ENCODE data around the gene SNCAIP.
A peak's percentile ranks its signal among the peaks of the same experiment; 100 is the strongest.

The SNCAIP gene

GRCh38 chr5:122311961-122312590 lies at the start of gene SNCAIP:
Gene SNCAIP (plus strand): TSS chr5:122312237. CDS start chr5:122391135, 78,898 bp downstream.
- peaks cover 10% of the 10 kb centered on the region for H3K4me1 ChIP-seq (ENCODE audit: control insufficient read depth, insufficient read depth, low read length)

GRCh38 chr5:122263352-122264030 lies 48.5 kb upstream of the SNCAIP start:
- H3K36me3 ChIP-seq (ENCODE audit: control insufficient read depth, insufficient read depth, low read length) = no peaks in the 10 kb centered on the region
- H3K4me1 ChIP-seq (ENCODE audit: control insufficient read depth, insufficient read depth, low read length) = peaks cover 11% of the 10 kb centered on the region
- H3K27me3 ChIP-seq (ENCODE audit: control insufficient read depth, insufficient read depth, low read length) = no peaks in the 10 kb centered on the region
- H3K9ac ChIP-seq (ENCODE audit: low read depth, low read length) = no peak overlapping the region
- H3K9me3 ChIP-seq (ENCODE audit: control insufficient read depth, insufficient read depth, low read length) = no peaks in the 10 kb centered on the region
- no peak overlapping the region for H3K4me3 ChIP-seq (ENCODE audit: low read depth, low read length)

More at GRCh38 chr5:122311961-122312590, at the start of gene SNCAIP:
- H3K4me3 ChIP-seq (ENCODE audit: low read depth, low read length) = peak within 1 kb of the TSS; percentile 70
- H3K36me3 ChIP-seq (ENCODE audit: control insufficient read depth, insufficient read depth, low read length) = no peaks in the 10 kb centered on the region
- H3K9ac ChIP-seq (ENCODE audit: low read depth, low read length) = no peak within 1 kb of the TSS
- peaks cover 37% of the 10 kb centered on the region for H3K27me3 ChIP-seq (ENCODE audit: control insufficient read depth, insufficient read depth, low read length)
- no peaks in the 10 kb centered on the region for H3K9me3 ChIP-seq (ENCODE audit: control insufficient read depth, insufficient read depth, low read length)

GRCh38 chr5:122264610-122265009 lies 47.4 kb upstream of the SNCAIP start:
- Histone ChIP-seq H3K4me1 (ENCODE audit: control insufficient read depth, insufficient read depth, low read length) (peaks cover 11% of the 10 kb centered on the region), H3K4me3 (ENCODE audit: low read depth, low read length) (no peak overlapping the region), H3K36me3 (ENCODE audit: control insufficient read depth, insufficient read depth, low read length) (no peaks in the 10 kb centered on the region)

GRCh38 chr5:122267185-122267584 lies 44.9 kb upstream of the SNCAIP start:
- no peaks in the 10 kb centered on the region for H3K27me3 ChIP-seq (ENCODE audit: control insufficient read depth, insufficient read depth, low read length)
- no peak overlapping the region for H3K4me3 ChIP-seq (ENCODE audit: low read depth, low read length)
- H3K36me3 ChIP-seq (ENCODE audit: control insufficient read depth, insufficient read depth, low read length) = no peaks in the 10 kb centered on the region
- no peak overlapping the region for H3K9ac ChIP-seq (ENCODE audit: low read depth, low read length)
- no peaks in the 10 kb centered on the region for H3K9me3 ChIP-seq (ENCODE audit: control insufficient read depth, insufficient read depth, low read length)
- peaks cover 11% of the 10 kb centered on the region for H3K4me1 ChIP-seq (ENCODE audit: control insufficient read depth, insufficient read depth, low read length)

More at GRCh38 chr5:122264610-122265009, 47.4 kb upstream of the SNCAIP start:
- Histone ChIP-seq H3K9ac (ENCODE audit: low read depth, low read length) (no peak overlapping the region), H3K27me3 (ENCODE audit: control insufficient read depth, insufficient read depth, low read length) (no peaks in the 10 kb centered on the region), H3K9me3 (ENCODE audit: control insufficient read depth, insufficient read depth, low read length) (no peaks in the 10 kb centered on the region)

- no peak overlapping the region for H3K4me3 ChIP-seq (ENCODE audit: low read depth, low read length)
- H3K9me3 ChIP-seq (ENCODE audit: control insufficient read depth, insufficient read depth, low read length) = no peaks in the 10 kb centered on the region
- H3K9ac ChIP-seq (ENCODE audit: low read depth, low read length) = no peak overlapping the region
- no peaks in the 10 kb centered on the region for H3K4me1 ChIP-seq (ENCODE audit: control insufficient read depth, insufficient read depth, low read length)
- no peaks in the 10 kb centered on the region for H3K36me3 ChIP-seq (ENCODE audit: control insufficient read depth, insufficient read depth, low read length)
- H3K27me3 ChIP-seq (ENCODE audit: control insufficient read depth, insufficient read depth, low read length) = no peaks in the 10 kb centered on the region
Observed at GRCh38 chr5:122273696-122274095, 38.3 kb upstream of the SNCAIP start.

- Histone ChIP-seq H3K36me3 (ENCODE audit: control insufficient read depth, insufficient read depth, low read length) (no peaks in the 10 kb centered on the region), H3K9me3 (ENCODE audit: control insufficient read depth, insufficient read depth, low read length) (no peaks in the 10 kb centered on the region), H3K9ac (ENCODE audit: low read depth, low read length) (no peak overlapping the region), H3K27me3 (ENCODE audit: control insufficient read depth, insufficient read depth, low read length) (no peaks in the 10 kb centered on the region), H3K4me1 (ENCODE audit: control insufficient read depth, insufficient read depth, low read length) (peaks cover 9% of the 10 kb centered on the region), H3K4me3 (ENCODE audit: low read depth, low read length) (no peak overlapping the region)
Observed at GRCh38 chr5:122283592-122283991, 28.4 kb upstream of the SNCAIP start.

- Histone ChIP-seq H3K9me3 (ENCODE audit: control insufficient read depth, insufficient read depth, low read length) (no peaks in the 10 kb centered on the region), H3K27me3 (ENCODE audit: control insufficient read depth, insufficient read depth, low read length) (no peaks in the 10 kb centered on the region), H3K36me3 (ENCODE audit: control insufficient read depth, insufficient read depth, low read length) (no peaks in the 10 kb centered on the region), H3K4me3 (ENCODE audit: low read depth, low read length) (no peak overlapping the region), H3K4me1 (ENCODE audit: control insufficient read depth, insufficient read depth, low read length) (peaks cover 17% of the 10 kb centered on the region), H3K9ac (ENCODE audit: low read depth, low read length) (no peak overlapping the region)
Observed at GRCh38 chr5:122286541-122286940, 25.5 kb upstream of the SNCAIP start.

- peaks cover 2% of the 10 kb centered on the region for H3K27me3 ChIP-seq (ENCODE audit: control insufficient read depth, insufficient read depth, low read length)
- H3K36me3 ChIP-seq (ENCODE audit: control insufficient read depth, insufficient read depth, low read length) = no peaks in the 10 kb centered on the region
- H3K4me1 ChIP-seq (ENCODE audit: control insufficient read depth, insufficient read depth, low read length) = peaks cover 23% of the 10 kb centered on the region
- H3K9ac ChIP-seq (ENCODE audit: low read depth, low read length) = no peak overlapping the region
- no peaks in the 10 kb centered on the region for H3K9me3 ChIP-seq (ENCODE audit: control insufficient read depth, insufficient read depth, low read length)
- H3K4me3 ChIP-seq (ENCODE audit: low read depth, low read length) = no peak overlapping the region
Observed at GRCh38 chr5:122287101-122287500, 24.9 kb upstream of the SNCAIP start.

- no peak overlapping the region for H3K9ac ChIP-seq (ENCODE audit: low read depth, low read length)
- no peaks in the 10 kb centered on the region for H3K36me3 ChIP-seq (ENCODE audit: control insufficient read depth, insufficient read depth, low read length)
- no peaks in the 10 kb centered on the region for H3K9me3 ChIP-seq (ENCODE audit: control insufficient read depth, insufficient read depth, low read length)
- peaks cover 2% of the 10 kb centered on the region for H3K27me3 ChIP-seq (ENCODE audit: control insufficient read depth, insufficient read depth, low read length)
- H3K4me1 ChIP-seq (ENCODE audit: control insufficient read depth, insufficient read depth, low read length) = peaks cover 30% of the 10 kb centered on the region
- no peak overlapping the region for H3K4me3 ChIP-seq (ENCODE audit: low read depth, low read length)
Observed at GRCh38 chr5:122291000-122291901, 20.8 kb upstream of the SNCAIP start.

GRCh38 chr5:122292332-122292731 lies 19.7 kb upstream of the SNCAIP start:
- Histone ChIP-seq H3K36me3 (ENCODE audit: control insufficient read depth, insufficient read depth, low read length) (no peaks in the 10 kb centered on the region), H3K9ac (ENCODE audit: low read depth, low read length) (no peak overlapping the region), H3K9me3 (ENCODE audit: control insufficient read depth, insufficient read depth, low read length) (no peaks in the 10 kb centered on the region), H3K4me3 (ENCODE audit: low read depth, low read length) (no peak overlapping the region), H3K4me1 (ENCODE audit: control insufficient read depth, insufficient read depth, low read length) (peaks cover 23% of the 10 kb centered on the region), H3K27me3 (ENCODE audit: control insufficient read depth, insufficient read depth, low read length) (peaks cover 2% of the 10 kb centered on the region)

- H3K4me3 ChIP-seq (ENCODE audit: low read depth, low read length) = no peak overlapping the region
- H3K36me3 ChIP-seq (ENCODE audit: control insufficient read depth, insufficient read depth, low read length) = no peaks in the 10 kb centered on the region
- H3K4me1 ChIP-seq (ENCODE audit: control insufficient read depth, insufficient read depth, low read length) = peaks cover 23% of the 10 kb centered on the region
- no peak overlapping the region for H3K9ac ChIP-seq (ENCODE audit: low read depth, low read length)
- H3K27me3 ChIP-seq (ENCODE audit: control insufficient read depth, insufficient read depth, low read length) = peaks cover 2% of the 10 kb centered on the region
- H3K9me3 ChIP-seq (ENCODE audit: control insufficient read depth, insufficient read depth, low read length) = no peaks in the 10 kb centered on the region
Observed at GRCh38 chr5:122295138-122295537, 16.9 kb upstream of the SNCAIP start.
